HCT116 (cell line): ENCODE results near the gene MLLT11. TPM values are rescaled to one million over a fixed set of nuclear protein-coding genes. Genes with fewer than 3 reads are reported as not detected.

Experiments
- ATAC-seq: fragments of 200-7000 bp; cut with Tn5 transposase; 2 replicates; pipeline ENCODE4 v1.9.1; 2020; ENCODE audit warnings: mild to moderate bottlenecking, moderate library complexity
- BruUV-seq: library from RNA; stranded (reverse); fragments of 400-500 nt; replicated peaks from 2 replicates; lab custom pipeline; 2021; lab: Mats Ljungman, UMichigan
- CTCF ChIA-PET: fragments of 300-600 bp; sonication (Branson Sonifier 250); formaldehyde crosslinking; loops from one replicate; lab custom pipeline; 2021; ENCODE audit warnings: antibody characterized with exemption; lab: Charles Lee
- POLR2A ChIA-PET: fragments of 300-600, 350-600 bp; sonication (Branson Sonifier 250); formaldehyde crosslinking; loops from one replicate; lab custom pipeline; 2021; ENCODE audit warnings: antibody characterized with exemption; lab: Charles Lee
- RAD21 ChIA-PET, 2 experiments: fragments of 300-600 bp; sonication (Branson Sonifier 250); formaldehyde crosslinking; loops; one replicate each; lab custom pipeline; 2023; ENCODE audit warnings: low total read pairs in 2 of 2; ENCODE audit not compliant: uncharacterized antibody in 2 of 2, unreplicated experiment in 2 of 2, low non-redundant PET in 1 of 2; lab: Charles Lee
- DNase-seq: peaks from one replicate; pipeline ENCODE4 v3.0.0-alpha.2; 2010; ENCODE audit warnings: low read depth, low spot score
- H2AFZ ChIP-seq: fragments of 200-600 bp; shearing (Covaris generic), sonication (generic); 2 replicates; pipeline ENCODE4 v1.6.1; 2017; ENCODE audit warnings: low read depth, mixed run types, mixed read lengths, antibody characterized with exemption, low read length; ENCODE audit not compliant: poor library complexity, severe bottlenecking
- H3K27ac ChIP-seq: 2 replicates; pipeline ENCODE4 v1.5.1; 2012; ENCODE audit warnings: low read depth, low read length
- H3K27me3 ChIP-seq: fragments of 200-600 bp; sonication (generic); 2 replicates; pipeline ENCODE4 v1.6.1; 2016; ENCODE audit warnings: mixed run types, low read length, mixed read lengths; ENCODE audit not compliant: insufficient read depth
- H3K36me3 ChIP-seq, 2 experiments: fragments of 200-500 bp in 1 of 2; fragments of 200-600 bp in 1 of 2; sonication (Bioruptor generic) in 1 of 2; sonication (generic) in 1 of 2; 2 replicates each; pipeline versions ENCODE4 v1.5.1 to v1.6.1; 2014 to 2016; ENCODE audit warnings: low read length in 2 of 2, inconsistent platforms in 1 of 2, mixed read lengths in 1 of 2, mixed run types in 1 of 2; ENCODE audit not compliant: insufficient read depth in 2 of 2, control insufficient read depth in 1 of 2
- H3K4me1 ChIP-seq, 2 experiments: fragments of 200-600 bp in 1 of 2; sonication (generic) in 1 of 2; 2 replicates each; pipeline versions ENCODE4 v1.5.1 to v1.6.1; 2012 to 2017; ENCODE audit warnings: low read length in 2 of 2, inconsistent platforms in 1 of 2, mild to moderate bottlenecking in 1 of 2, mixed read lengths in 1 of 2, mixed run types in 1 of 2, moderate library complexity in 1 of 2; ENCODE audit not compliant: insufficient read depth in 2 of 2, control insufficient read depth in 1 of 2
- H3K4me2 ChIP-seq: fragments of 200-600 bp; sonication (generic); 2 replicates; pipeline ENCODE4 v1.6.1; 2017; ENCODE audit warnings: mixed run types, low read length, mixed read lengths
- H3K4me3 ChIP-seq, 2 experiments: fragments of 200-600 bp in 1 of 2; sonication (generic) in 1 of 2; replicated peaks in 1 of 2; 2 replicates each; pipeline ENCODE4 v1.5.1; 2011 to 2016; ENCODE audit warnings: low read length in 2 of 2, control low read depth in 1 of 2, low read depth in 1 of 2, mild to moderate bottlenecking in 1 of 2, mixed read lengths in 1 of 2, mixed run types in 1 of 2
- H3K79me2 ChIP-seq: fragments of 200-600 bp; sonication (generic); 2 replicates; pipeline ENCODE4 v1.6.1; 2017; ENCODE audit warnings: mild to moderate bottlenecking, mixed run types, low read length, moderate library complexity, mixed read lengths; ENCODE audit not compliant: insufficient read depth
- H3K9ac ChIP-seq: fragments of 200-600 bp; sonication (generic); 2 replicates; pipeline ENCODE4 v1.6.1; 2016; ENCODE audit warnings: low read length, mixed read lengths
- H3K9me2 ChIP-seq: fragments of 200-600 bp; sonication (generic), shearing (Covaris generic); 2 replicates; pipeline ENCODE4 v1.6.1; 2017; ENCODE audit warnings: mixed run types, mild to moderate bottlenecking, moderate library complexity; ENCODE audit not compliant: insufficient read depth
- H3K9me3 ChIP-seq, 2 experiments: fragments of 200-500 bp in 1 of 2; fragments of 200-600 bp in 1 of 2; sonication (Bioruptor generic) in 1 of 2; sonication (generic) in 1 of 2; 2 replicates each; pipeline ENCODE4 v1.6.1; 2014 to 2017; ENCODE audit warnings: low read length in 2 of 2, mixed read lengths in 2 of 2, inconsistent platforms in 1 of 2, low read depth in 1 of 2, mild to moderate bottlenecking in 1 of 2, mixed run types in 1 of 2, moderate library complexity in 1 of 2; ENCODE audit not compliant: control insufficient read depth in 1 of 2, insufficient read depth in 1 of 2
- H4K20me1 ChIP-seq: fragments of 200-600 bp; sonication (generic), shearing (Covaris generic); 2 replicates; pipeline ENCODE4 v1.6.1; 2017; ENCODE audit warnings: mixed run types, mild to moderate bottlenecking, moderate library complexity; ENCODE audit not compliant: insufficient read depth
- ATF3 ChIP-seq: IDR thresholded peaks from 2 replicates; pipeline ENCODE4 v1.6.1; 2012
- CEBPB ChIP-seq: IDR thresholded peaks from 2 replicates; pipeline ENCODE4 v1.6.1; 2012; ENCODE audit warnings: low read depth
- CTCF ChIP-seq, 3 experiments: fragments of 200-600 bp in 1 of 3; sonication (generic) in 1 of 3; IDR thresholded peaks in 2 of 3; conservative IDR thresholded peaks in 1 of 3; 2 replicates each; pipeline ENCODE4 v1.5.1; 2012 to 2017; ENCODE audit warnings: low read depth in 2 of 3, low read length in 2 of 3, antibody characterized with exemption in 1 of 3, borderline replicate concordance in 1 of 3, control low read depth in 1 of 3, mild to moderate bottlenecking in 1 of 3, mixed read lengths in 1 of 3, mixed run types in 1 of 3, moderate library complexity in 1 of 3; ENCODE audit not compliant: insufficient read depth in 1 of 3
- EZH2 ChIP-seq: fragments of 200-600 bp; sonication (generic); IDR thresholded peaks from 2 replicates; pipeline ENCODE4 v1.6.1; 2017; ENCODE audit warnings: antibody characterized with exemption, mixed run types
- JUND ChIP-seq: IDR thresholded peaks from 2 replicates; pipeline ENCODE4 v1.6.1; 2012
- MAX ChIP-seq: IDR thresholded peaks from 2 replicates; pipeline ENCODE4 v1.6.1; 2012
- RAD21 ChIP-seq: IDR thresholded peaks from 2 replicates; pipeline ENCODE4 v1.6.1; 2012; ENCODE audit warnings: low read depth, mild to moderate bottlenecking
- REST ChIP-seq: IDR thresholded peaks from 2 replicates; pipeline ENCODE4 v1.6.1; 2012; ENCODE audit warnings: low read depth
- SIN3A ChIP-seq: IDR thresholded peaks from 2 replicates; pipeline ENCODE4 v1.6.1; 2012; ENCODE audit warnings: low read depth
- SP1 ChIP-seq: IDR thresholded peaks from 2 replicates; pipeline ENCODE4 v1.6.1; 2012; ENCODE audit warnings: low read depth
- TCF7L2 ChIP-seq: IDR thresholded peaks from 2 replicates; pipeline ENCODE4 v1.7.0; 2011; ENCODE audit warnings: borderline replicate concordance, inconsistent platforms; ENCODE audit not compliant: insufficient read depth, insufficient read length; ENCODE audit errors: extremely low read depth
- ZFX ChIP-seq: fragments of 450-650 bp; IDR thresholded peaks from 2 replicates; pipeline ENCODE4 v1.6.1; 2017
- intact Hi-C: fragments of 100-400 bp; cut with micrococcal nuclease; formaldehyde crosslinking; loops from 2 replicates; pipeline ENCODE4 v1.10.0; 2022
- total RNA-seq: library from RNA; stranded (reverse); gene quantifications from one replicate; pipeline ENCODE4 v1.2.1, GENCODE V29; 2021; ENCODE audit not compliant: unreplicated experiment

MLLT11 gene
- total RNA-seq, 1 experiment from 2014 or later = 0.17 TPM

GRCh38 chr1:151072224-151072623 is 12.0 kb downstream of the MLLT11 start:
- H3K4me1 ChIP-seq = peaks cover 22 to 32% of the 10 kb centered on the region in 2 experiments
- TF ChIP-seq TCF7L2 = no peak
- TF ChIP-seq CTCF (IDR thresholded peaks at IDR 0.05 in 2 of 3, conservative IDR thresholded peaks at IDR 0.05 in 1 of 3; ENCODE audit: borderline replicate concordance in 1 of 3, insufficient read depth in 1 of 3, low read depth in 2 of 3, low read length in 2 of 3) = peak; percentile 21 to 28 (median 27); a peak in 3 of 6 replicates
- TF ChIP-seq, all 23 proteins: peak for 1
- POLR2A ChIA-PET = interaction anchor here (1.5 kb wide), 1 partner anchor 28 kb away, joined by 4 read pairs; no protein-coding TSS in a partner anchor
- no peak overlapping the region for H3K9ac ChIP-seq
- CTCF ChIA-PET = interaction anchor here (1.6 to 2.2 kb wide), 3 partner anchors 11 to 180 kb away, joined by 4 to 17 read pairs (median 11); no protein-coding TSS in a partner anchor
- no peaks in the 10 kb centered on the region for H3K36me3 ChIP-seq
- BruUV-seq = no TSS peak
- DNase-seq (no peak), ATAC-seq (no peak)
- no peaks in the 10 kb centered on the region for H3K9me2 ChIP-seq
- RAD21 ChIA-PET = no interaction called here
- H2AFZ ChIP-seq = no peak overlapping the region
- H3K4me3 ChIP-seq = peak overlapping the region in 1 of 2 experiments; percentile 78; a peak in 1 of 4 replicates
- no peaks in the 10 kb centered on the region for H4K20me1 ChIP-seq
- intact Hi-C loops = no loop called here
- no peaks in the 10 kb centered on the region for H3K27me3 ChIP-seq
- H3K27ac ChIP-seq = peak overlapping the region; percentile 98
- H3K9me3 ChIP-seq = no peaks in the 10 kb centered on the region
- no peaks in the 10 kb centered on the region; the same call in 1 of the 2 replicates for H3K79me2 ChIP-seq
- peak overlapping the region; percentile 86 for H3K4me2 ChIP-seq

GRCh38 chr1:151085953-151086559 is 25.9 kb downstream of the MLLT11 start:
- DNase-seq (no peak), ATAC-seq (no peak)
- Histone ChIP-seq H4K20me1 (no peaks in the 10 kb centered on the region), H3K79me2 (no peaks in the 10 kb centered on the region)
- intact Hi-C loops = no loop called here
- no peak for TF ChIP-seq SIN3A
- TF ChIP-seq SP1 = no peak
- TF ChIP-seq TCF7L2 = no peak
- TF ChIP-seq JUND = no peak
- no peak for TF ChIP-seq ZFX
- TF ChIP-seq EZH2 = no peak
- TF ChIP-seq RAD21 = no peak
- TF ChIP-seq REST = no peak
- no peak for TF ChIP-seq MAX
- no peak for TF ChIP-seq ATF3
- TF ChIP-seq CEBPB = no peak
- TF ChIP-seq, all 23 proteins: peak for 0
- no peak overlapping the region for H3K4me3 ChIP-seq
- POLR2A ChIA-PET = interaction anchor here (1.7 kb wide), 1 partner anchor 14 kb away, joined by 3 read pairs; no protein-coding TSS in a partner anchor
- no peaks in the 10 kb centered on the region for H3K4me1 ChIP-seq
- no peak overlapping the region for H3K9ac ChIP-seq
- no peaks in the 10 kb centered on the region for H3K9me3 ChIP-seq
- H3K4me2 ChIP-seq = no peak overlapping the region
- CTCF ChIA-PET = interaction anchor here (2.0 kb wide), 1 partner anchor 13 kb away, joined by 11 read pairs; no protein-coding TSS in a partner anchor
- H3K27me3 ChIP-seq = no peaks in the 10 kb centered on the region
- H3K27ac ChIP-seq = no peak overlapping the region
- H3K9me2 ChIP-seq = no peaks in the 10 kb centered on the region
- H3K36me3 ChIP-seq = no peaks in the 10 kb centered on the region
- RAD21 ChIA-PET = no interaction called here
- BruUV-seq = no TSS peak
- no peak overlapping the region for H2AFZ ChIP-seq
